GM21717 (cell line): ENCODE results near the gene AMZ2.
A peak's percentile ranks its signal among the peaks of the same experiment; 100 is the strongest.
"Not testable (repeated sequence)": the region's sequence is repeated elsewhere in the genome, so short reads cannot be mapped to it uniquely, and the experiment has no call there.

Source experiments
- ATAC-seq: cut with Tn5 transposase; IDR thresholded peaks from one replicate; pipeline ENCODE4 v1.9.1; 2021; ENCODE audit warnings: mild to moderate bottlenecking, moderate library complexity; ENCODE audit not compliant: unreplicated experiment

AMZ2 gene

DNA sequence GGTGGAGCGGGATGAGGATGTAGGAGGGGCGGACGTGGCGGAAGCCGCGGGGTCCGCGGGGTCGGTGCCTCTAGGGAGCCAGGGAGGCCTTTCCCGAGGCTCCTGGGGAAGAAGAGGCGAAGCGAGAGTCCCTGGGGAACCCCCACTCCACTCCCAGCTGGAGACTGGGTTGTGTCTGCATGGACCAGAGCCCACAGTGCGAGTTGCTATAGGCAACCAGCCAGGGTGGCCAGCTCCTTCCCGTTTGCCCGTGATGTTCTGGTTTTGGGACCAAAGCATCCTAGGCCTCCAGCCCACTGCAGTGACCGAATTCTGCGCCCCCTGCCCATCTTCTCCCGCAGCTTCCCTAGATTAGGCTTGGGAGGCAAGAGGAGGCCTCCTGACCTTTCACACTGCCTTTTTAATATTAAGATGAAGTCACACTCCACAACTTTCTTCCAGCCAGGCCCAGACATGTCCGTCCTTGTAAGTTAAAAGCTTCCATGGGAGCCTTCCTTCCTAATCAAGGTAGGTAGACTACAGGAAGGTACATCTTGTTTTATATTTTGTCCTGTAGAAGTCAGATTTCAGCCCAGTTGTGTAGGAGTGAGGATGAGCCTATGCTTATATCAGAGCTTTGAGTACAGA is 469 bp downstream of the AMZ2 start:
- peak; percentile 40 for ATAC-seq

GRCh38 chr17:68248891-68249290 is 1.0 kb downstream of the AMZ2 start:
- ATAC-seq: no peak

DNA sequence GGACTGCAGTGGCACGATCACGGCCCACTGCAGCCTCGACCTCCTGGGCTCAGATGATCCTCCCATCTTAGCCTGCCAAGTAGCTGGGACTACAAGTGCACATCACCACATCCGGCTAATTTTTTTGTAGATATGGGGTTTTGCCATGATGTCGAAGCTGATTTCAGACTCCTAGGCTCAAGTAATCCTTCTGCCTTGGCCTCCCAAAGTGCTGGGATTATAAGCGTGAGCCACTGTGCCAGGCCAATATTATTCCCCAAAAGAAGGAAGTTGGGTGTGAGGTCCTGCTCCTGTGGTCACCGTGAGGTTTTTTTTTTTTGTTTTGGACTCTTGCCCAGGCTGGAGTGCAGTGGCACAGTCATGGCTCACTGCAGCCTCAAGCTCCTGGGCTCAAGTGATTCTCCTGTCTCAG is 1.5 kb downstream of the AMZ2 start:
- ATAC-seq: no peak

- not testable (repeated sequence) for ATAC-seq
These were observed 5.6 kb downstream of the AMZ2 start for GRCh38 chr17:68253426-68253825.

GRCh38 chr17:68255151-68255550 is 7.3 kb downstream of the AMZ2 start:
- ATAC-seq: no peak

DNA sequence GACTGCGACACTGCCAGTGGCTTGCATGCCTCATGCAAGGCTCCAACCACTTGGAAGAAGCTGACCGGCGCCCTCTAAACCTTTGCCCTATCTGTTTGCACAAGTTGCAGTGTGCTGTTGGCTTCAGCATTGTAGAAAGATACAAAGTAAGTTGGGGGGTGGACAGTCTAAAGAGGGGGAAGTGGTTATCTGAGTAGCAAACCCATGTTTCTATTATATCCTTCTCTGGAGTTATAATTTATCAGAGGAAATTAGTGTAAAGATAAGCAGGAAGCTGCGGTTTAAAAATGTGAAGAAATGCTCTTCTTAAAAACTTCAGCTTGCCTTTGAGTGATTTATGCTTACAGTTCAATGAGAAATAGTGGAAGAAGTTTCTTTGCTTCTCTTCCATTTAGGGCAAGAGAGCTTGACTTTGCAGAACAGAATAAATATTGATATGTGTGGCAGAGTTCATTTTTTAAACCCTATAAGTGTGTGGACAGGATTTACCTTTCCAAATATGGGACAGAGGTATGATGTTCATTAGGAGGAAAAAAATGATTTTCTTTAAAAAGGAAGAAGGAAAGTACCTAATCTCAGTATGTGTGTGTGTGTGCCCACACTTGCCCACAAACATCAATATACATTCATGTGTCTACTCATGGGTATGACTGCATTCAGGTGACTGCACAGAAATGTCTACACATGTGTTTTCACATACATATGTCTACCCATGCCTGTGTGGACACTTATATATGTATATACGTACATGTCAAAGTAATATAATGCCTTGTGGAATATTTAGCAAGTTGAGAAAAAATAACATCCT is 8.1 kb downstream of the AMZ2 start:
- no peak for ATAC-seq

- ATAC-seq: not testable (repeated sequence)
These were observed 8.9 kb downstream of the AMZ2 start for GRCh38 chr17:68256701-68257100.

DNA sequence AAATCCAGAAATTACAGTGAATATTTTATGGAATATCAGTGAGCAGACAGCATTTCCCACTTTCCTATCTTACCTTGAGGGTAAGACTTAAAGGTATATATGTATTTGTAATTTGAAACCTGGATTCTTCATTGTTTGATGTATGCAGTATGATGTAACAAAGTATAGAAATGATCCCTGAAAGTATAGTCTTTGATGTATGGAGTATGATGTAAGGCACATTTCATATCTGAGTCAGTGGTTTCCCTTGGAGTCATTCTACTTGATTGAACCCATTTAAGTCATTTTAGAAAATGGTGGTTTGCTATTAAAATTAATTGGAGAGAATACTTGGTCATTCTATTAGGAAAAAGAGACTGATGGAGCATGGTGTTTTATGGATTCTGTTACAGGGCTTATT is 10.1 kb downstream of the AMZ2 start:
- ATAC-seq: no peak

- peak; percentile 74 for ATAC-seq
These were observed 11.2 kb downstream of the AMZ2 start for GRCh38 chr17:68258890-68259647.

DNA sequence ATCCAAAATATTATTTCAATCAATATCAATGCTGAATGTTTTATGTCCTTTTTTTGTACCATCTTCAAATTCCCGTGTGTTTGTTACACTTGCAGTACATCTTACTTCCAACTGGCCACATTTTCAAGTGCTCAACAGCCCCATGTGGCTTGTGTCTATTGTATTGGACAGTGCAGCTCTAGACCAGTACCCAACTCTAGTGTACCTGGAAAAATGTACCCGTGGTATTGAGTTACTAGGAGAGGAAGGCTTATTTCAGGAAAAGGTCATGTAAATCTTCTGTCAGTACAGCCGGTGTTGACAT is 11.8 kb downstream of the AMZ2 start:
- ATAC-seq: not testable (repeated sequence)

- ATAC-seq: no peak
These were observed 12.4 kb downstream of the AMZ2 start for GRCh38 chr17:68260051-68260762.

DNA sequence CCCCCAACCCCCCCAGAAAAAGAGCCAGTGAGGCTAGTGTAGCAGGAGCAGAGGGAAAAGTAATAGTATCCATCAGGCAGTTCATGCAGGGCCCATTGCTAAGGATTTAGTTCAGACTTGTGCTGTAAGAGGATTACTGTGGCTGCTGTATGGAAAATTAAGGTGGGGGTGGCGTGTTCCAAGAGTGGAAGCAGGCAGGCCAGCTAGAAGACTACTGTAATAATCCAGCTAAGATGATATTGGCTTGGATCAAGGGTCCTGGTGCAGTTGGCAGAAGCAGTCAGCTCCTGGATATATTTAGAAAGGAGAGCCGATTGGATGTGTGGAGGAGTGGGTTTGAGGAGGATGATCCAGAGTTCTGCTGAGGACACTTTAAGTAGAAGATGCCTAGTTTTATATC is 14.6 kb downstream of the AMZ2 start:
- ATAC-seq: not testable (repeated sequence)

DNA sequence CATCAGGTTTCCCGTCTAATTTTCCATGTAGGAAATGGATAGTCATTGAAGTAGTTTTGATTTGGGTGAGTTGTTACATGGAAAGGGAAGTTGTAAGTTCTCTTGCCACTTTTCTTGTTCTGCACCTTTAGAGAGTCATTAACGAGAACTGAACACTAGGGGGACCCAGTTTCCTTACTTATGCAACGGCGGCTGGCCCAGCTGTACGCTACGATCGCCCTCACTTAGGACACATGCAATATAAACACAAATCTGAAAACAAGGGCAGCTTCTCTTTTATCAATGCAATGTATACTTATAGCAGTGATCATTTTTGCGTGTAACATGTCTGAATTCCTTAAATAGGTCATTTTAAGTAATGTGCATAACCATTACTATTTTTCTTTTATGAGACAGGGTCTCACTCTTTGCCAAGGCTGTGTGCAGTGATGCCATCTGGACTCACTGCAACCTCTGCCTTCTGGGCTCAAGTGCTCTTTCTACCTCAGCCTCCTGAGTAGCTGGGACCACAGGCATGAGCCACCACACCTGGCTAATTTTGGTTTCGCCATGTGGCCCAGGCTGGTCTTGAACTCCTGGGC is 15.3 kb downstream of the AMZ2 start:
- ATAC-seq: not testable (repeated sequence)

DNA sequence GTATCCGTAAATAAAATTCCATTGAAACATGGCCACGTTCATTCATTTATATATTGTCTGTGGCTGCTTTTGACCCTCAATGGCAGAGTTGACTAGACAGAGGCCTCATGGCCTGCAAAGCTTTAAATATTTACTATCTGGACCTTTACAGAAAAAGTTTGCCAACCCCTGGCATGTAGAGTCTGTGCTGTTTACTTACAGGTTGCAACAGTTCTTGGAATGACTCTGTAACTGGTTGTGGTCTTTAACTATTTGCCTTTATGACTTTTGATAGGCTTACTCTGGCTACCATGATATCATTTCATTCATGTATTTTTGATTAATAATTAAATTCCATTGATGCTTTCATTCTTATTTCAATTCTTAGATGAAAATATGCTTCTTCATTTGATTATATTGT is 18.0 kb downstream of the AMZ2 start:
- not testable (repeated sequence) for ATAC-seq

DNA sequence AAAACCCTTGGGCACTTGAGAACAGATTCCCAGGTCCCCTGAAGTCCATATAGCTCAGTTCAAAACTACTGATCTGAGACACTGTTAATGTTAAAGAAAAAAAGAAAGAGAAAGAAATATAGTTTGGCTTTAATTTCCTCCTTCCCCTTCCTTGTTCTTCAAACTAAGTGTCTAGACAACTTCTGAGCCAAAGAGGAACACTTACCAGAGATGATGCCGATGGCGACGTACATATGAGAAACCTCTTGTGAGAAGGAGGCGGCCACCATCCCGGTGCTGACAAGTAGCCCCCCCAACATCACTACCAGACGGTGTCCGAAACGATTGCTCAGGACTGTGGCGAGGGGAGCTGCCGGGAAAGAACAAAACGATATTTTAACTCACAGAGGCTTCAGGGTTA is 25.9 kb downstream of the AMZ2 start:
- no peak for ATAC-seq

DNA sequence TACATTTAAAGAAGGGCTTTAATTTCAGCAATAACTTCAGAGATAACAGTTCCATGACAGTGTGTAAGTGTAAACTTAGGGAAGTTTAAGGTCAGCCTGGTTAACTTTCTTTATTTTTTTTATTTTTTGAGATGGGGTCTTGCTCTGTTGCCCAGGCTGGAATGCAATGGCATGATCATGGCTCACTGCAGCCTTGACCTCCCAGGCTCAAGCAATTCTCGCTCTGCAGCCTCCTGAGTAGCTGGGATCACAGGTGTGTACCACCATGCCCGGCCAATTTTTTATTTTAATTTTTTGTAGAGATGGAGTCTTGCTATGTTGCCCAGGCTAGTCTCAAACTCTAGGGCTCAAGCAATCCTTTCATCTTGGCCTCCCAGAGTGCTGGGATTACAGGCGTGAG is 28.5 kb downstream of the AMZ2 start:
- ATAC-seq: not testable (repeated sequence)

- no peak for ATAC-seq
These were observed 30.0 kb downstream of the AMZ2 start for GRCh38 chr17:68277807-68278206.

DNA sequence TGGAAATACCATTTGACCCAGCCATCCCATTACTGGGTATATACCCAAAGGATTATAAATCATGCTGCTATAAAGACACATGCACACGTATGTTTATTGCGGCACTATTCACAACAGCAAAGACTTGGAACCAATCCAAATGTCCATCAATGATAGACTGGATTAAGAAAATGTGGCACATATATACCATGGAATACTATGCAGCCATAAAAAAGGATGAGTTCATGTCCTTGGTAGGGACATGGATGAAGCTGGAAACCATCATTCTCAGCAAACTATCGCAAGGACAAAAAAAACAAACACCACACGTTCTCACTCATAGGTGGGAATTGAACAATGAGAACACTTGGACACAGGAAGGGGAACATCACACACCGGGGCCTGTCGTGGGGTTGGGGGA is 34.1 kb downstream of the AMZ2 start:
- not testable (repeated sequence) for ATAC-seq

DNA sequence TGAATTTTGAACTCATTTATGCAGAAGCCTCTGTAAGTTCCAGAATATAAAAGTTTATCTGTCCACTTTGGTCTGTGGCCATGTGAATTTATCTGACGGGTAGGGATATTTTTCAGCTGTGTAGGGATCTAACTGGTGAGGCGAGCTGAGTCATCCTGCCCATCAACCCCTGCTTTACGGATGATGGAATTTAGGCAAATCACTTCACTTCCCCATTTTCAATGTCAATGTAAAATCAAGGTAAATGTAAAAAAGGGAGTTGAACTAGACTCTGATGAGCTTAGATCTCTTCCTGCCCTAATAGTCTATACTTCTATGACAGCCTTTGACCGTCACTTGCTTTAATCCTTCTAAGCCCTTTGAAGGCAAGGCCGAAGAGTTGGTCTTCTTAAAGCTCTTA is 40.5 kb downstream of the AMZ2 start:
- ATAC-seq: no peak

DNA sequence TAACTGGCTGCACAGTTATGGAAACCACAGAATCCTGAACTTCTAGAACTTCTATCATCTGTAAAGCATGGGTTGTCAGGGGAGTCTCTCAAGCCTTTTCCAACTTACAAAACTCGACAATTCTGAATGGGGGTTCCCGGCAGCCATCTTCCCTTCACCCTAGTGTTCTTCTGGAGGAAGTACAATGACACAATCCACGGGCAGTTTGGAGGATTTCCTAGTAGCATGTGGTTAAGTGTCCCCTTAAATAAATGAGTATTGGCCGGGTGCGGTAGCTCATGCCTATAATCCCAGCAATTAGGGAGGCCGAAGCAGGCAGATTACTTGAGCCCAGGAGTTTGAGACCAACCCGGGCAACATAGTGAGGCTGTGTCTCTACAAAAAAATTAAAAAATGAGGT is 41.0 kb downstream of the AMZ2 start:
- ATAC-seq: no peak

GRCh38 chr17:68289473-68289872 is 41.6 kb downstream of the AMZ2 start:
- no peak for ATAC-seq
